Dermis microvascular lymphatic vessel endothelial cell (primary cell): Measurements from ENCODE around the gene EPHB1. TPM values are rescaled to one million over a fixed set of nuclear protein-coding genes. Genes with fewer than 3 reads are reported as not detected.
"Not testable (repeated sequence)": the region's sequence is repeated elsewhere in the genome, so short reads cannot be mapped to it uniquely, and the experiment has no call there.

ENCODE experiments used
- DNase-seq, 2 donors: peaks; one replicate each; pipeline versions ENCODE4 v3.0.0 to v3.0.0-alpha.2; 2010; ENCODE audit warnings: low read depth in 2 of 2
- total RNA-seq: library from RNA; depleted of rRNA; stranded (reverse); fragments of >200 nt; gene quantifications from 2 replicates; pipeline ENCODE4 v1.2.1, GENCODE V29; 2014

Gene EPHB1
- total RNA-seq, 1 donor from 2014 or later: 1.4 TPM

DNA sequence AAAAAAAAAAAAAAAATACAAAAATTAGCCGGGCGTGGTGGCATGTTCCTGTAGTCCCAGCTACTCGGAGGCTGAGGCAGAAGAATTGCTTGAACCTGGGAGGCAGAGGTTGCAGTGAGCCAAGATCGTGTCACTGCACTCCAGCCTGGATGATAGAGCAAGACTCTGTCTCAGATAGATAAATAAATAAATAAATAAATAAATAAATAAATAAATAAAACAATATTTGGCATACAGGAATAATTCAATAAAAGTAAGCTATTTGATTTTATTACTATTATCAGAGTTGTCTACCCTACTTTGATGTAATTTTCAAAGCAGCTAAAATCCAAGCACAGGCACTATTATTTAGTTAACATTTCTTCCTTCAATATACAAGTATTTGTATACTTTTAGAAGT, 319.5 kb downstream of the EPHB1 start:
- not testable (repeated sequence) for DNase-seq

- no peak for DNase-seq
These were observed 322.9 kb downstream of the EPHB1 start for GRCh38 chr3:135117977-135118376.

GRCh38 chr3:135118792-135119191, 323.7 kb downstream of the EPHB1 start:
- no peak for DNase-seq

DNA sequence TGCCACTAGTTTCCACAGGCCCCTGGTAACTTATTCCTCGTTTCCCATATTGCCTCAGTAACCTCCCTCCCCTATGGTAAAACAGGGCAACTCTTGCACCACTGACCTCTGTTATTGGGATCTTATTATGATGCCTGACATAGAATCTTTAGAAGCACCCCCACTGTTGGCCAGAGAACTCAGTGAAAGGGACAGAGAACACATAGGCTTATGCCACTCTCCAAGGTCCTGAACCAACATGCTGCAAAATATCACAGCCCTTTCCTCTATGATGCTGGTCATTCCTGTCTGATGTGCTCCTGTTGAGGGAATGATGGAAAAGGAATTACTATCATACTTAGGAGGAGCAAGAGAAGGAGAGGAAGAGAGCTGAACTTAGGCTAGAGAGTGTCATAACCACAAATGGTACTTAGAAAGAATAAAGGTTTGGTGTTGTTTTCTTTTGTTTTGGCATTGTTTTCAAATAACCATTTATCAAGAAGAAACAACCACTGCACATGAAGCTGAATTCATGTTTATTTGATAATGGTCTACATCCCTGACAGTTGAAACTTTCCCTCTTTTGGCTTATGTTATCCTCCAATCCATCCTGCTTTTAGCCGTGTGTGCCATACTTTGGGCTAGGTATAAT, 330.2 kb downstream of the EPHB1 start:
- DNase-seq: peak; percentile 4 to 32

DNA sequence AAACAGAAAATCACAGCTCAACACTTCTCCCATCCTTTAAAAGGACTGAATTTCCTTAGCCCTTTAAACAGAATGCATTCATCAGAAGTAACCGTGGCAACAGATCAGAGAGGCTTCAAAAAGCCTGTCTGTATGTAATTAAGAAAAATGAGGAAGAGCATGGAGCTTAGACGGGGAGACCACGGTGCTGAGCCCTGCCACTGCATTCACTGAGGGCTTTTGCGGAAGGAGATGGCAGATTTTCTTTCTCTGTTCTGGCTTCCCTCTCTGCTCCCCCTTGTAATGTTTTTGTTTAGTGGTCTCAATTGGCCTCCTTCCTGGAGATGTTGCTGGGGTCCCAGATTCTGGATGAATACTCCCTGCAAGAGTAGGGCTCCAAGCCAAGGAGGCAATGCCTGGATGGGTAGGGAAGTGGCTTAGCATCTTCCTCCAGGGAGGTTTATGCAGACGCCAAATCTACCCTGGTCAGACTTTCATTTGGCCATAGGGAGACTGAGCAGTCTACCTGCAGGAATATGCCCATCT, 332.9 kb downstream of the EPHB1 start:
- no peak for DNase-seq

GRCh38 chr3:135128818-135129217, 333.8 kb downstream of the EPHB1 start:
- no peak for DNase-seq

GRCh38 chr3:135131290-135131689, 336.2 kb downstream of the EPHB1 start:
- DNase-seq: no peak

DNA sequence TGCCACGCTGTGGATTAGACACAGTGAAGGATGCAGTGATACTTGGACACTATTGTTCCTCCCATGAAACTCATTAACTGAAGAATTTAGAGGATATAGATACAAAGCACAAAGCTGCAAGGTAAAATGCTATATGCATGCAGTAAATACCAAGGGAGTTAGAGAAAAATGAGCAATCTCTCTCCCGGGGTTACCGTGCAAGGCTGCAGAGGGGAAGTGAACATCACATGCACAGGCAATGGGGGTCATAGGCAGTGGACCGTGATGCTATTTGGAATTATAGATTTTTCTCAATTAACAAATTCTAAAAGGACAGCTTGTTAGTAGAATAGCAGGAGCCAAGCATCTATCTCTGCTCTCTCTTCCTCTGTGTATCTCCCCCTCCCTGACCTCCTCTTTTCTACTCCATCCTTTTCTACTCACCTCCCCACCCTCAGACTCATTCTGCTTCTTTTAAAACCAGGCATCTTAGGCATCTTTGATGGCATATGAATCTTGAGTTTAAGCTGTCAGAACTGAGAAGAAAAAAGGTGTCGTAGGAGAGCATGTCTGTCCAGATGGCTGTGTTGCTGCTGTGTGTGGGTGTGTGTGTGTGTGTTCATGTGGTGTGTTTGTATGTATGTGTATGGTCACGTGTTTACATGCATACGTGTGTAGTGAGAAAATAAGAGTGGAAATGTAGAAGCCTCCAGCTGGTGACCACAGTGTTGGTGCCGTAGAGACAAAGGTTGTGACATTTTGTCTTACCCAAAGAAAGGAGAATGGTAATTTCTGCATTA, 339.0 kb downstream of the EPHB1 start:
- no peak for DNase-seq

DNA sequence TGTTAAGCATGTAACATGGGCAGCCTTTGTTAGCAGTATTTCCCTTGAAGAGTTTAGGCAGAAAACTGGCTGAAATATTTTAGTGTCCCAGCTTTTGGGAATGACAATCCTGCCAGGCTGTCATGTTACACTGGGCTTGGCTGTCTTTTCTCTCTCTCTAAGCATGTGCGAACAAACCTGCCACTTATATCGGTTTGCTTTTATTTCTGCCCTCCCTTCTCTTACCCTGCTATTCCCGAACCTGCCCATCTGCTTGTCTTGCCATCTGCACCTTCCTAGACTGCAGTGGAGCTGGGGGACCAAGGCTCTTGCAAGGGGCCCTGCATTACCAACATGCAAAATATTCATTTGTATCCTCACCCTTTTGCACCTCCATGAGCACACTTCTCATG, 339.6 kb downstream of the EPHB1 start:
- DNase-seq: no peak

DNA sequence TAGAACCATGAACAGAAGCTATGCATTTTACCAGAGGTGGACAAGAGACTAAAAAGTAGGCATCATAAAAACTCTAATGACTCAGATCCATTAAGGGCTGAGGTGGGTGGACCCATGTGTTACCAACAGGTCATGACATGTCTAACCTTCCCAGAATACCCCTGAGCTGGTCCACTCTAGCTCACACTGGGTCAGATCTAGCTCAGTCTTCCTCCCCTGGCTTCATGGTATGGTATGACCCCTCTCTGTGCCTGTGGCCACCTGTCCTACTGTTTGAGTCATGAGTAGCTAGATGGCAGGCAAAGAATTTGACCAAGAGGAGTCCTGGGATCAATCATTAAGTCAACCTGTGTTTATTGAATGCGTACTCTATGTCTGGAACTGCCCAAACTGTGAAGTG, 340.4 kb downstream of the EPHB1 start:
- no peak for DNase-seq

- no peak for DNase-seq
These were observed 341.5 kb downstream of the EPHB1 start for GRCh38 chr3:135136361-135137100.

- no peak for DNase-seq
These were observed 342.2 kb downstream of the EPHB1 start for GRCh38 chr3:135137296-135137695.

DNA sequence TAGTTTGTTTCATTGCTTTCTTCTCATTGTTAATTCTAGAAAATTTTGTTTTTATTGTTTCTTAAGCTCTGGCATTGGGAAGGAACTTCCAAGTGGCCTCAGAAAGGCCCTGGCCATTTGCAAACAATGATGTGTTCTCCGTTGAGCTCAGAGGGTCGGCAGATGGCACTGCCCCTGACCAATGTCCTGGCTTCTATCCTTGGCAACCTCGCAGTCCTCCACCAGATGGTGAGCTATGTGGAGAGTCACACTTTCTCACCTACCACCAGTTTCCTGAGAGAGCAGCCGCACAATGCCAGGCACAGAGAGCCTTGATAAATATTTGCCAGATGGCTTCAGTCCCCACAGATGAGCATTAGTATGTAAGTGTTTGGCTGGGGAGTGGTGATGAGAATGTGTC, 343.7 kb downstream of the EPHB1 start:
- no peak for DNase-seq

GRCh38 chr3:135140591-135140990, 345.5 kb downstream of the EPHB1 start:
- no peak for DNase-seq

DNA sequence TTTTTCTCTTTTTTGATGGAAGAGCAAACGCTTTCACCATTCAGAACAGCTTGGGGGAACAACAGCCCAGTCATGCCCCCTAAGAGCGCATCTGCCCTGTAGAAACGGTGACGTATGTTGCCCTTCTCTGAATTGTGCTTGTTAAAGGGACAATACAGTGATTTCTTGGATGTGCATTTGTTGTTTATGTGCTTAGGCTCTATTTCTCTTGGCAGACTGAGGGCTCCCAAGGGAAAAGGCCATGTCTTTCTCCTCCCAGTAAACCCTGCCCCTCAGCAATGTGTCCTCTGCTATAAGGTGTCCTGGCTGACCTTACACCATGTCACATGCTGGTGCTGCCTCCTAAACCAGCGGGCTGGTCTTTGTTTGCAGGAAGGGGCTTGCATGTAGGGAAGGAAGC, 346.1 kb downstream of the EPHB1 start:
- DNase-seq: no peak

DNA sequence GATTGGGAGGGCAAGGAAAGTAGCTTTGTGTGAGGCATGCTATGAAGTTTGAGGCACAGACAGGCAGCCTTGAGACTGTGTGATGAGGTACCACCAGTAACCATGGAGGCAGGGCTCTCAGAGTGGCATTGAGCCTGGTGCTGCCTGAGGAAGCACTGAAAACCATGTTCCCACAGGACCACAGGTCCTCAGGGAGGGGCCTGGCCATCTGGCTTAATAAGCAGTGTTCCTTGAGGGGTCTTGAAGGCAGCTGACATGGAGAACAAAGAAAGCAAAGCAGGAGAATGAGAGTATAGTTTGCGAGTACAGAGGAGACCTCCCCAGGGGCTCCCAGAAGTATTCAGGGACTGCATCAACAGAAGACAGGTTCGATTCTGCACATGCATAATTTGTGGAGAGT, 346.6 kb downstream of the EPHB1 start:
- DNase-seq: no peak

GRCh38 chr3:135142530-135142929, 347.5 kb downstream of the EPHB1 start:
- no peak for DNase-seq

- DNase-seq: no peak
These were observed 348.4 kb downstream of the EPHB1 start for GRCh38 chr3:135143474-135143873.

DNA sequence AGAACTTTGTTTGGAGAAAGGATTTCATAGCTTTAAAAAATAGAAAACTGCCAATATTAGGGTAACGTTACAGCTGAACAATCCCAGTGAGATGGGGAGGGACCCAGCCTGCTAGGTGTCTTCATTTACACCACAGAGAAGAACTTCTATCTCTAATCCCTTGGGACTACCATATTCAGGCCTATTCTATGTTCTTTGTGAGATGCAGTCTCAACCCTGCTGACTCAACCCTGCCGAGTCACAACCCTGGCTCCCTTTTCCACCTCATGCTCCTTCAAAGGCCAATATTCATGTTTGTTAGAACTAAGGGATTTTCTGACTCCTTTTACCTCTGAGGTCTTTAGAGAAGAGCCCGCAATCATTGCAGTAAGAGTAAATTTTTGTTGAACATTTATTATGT, 350.5 kb downstream of the EPHB1 start:
- no peak for DNase-seq

DNA sequence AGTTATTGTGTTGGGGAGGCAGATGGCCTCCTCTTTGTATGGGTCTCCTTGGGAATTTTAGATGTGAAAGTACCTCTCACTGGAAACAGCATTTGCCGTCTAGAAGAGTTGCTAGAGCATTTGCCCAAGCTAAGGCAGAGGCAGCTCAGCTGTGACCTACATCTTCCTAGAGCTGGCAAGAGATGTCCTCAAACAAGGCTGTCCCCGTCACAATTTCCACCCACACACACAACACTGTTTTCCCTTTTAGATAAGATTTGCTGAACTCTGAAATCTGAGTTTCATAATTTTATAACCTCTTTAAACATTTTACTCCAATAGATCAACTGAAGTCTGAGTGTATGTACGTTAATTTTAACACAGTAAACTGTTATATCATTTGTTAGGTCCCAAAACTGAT, 352.6 kb downstream of the EPHB1 start:
- no peak for DNase-seq

DNA sequence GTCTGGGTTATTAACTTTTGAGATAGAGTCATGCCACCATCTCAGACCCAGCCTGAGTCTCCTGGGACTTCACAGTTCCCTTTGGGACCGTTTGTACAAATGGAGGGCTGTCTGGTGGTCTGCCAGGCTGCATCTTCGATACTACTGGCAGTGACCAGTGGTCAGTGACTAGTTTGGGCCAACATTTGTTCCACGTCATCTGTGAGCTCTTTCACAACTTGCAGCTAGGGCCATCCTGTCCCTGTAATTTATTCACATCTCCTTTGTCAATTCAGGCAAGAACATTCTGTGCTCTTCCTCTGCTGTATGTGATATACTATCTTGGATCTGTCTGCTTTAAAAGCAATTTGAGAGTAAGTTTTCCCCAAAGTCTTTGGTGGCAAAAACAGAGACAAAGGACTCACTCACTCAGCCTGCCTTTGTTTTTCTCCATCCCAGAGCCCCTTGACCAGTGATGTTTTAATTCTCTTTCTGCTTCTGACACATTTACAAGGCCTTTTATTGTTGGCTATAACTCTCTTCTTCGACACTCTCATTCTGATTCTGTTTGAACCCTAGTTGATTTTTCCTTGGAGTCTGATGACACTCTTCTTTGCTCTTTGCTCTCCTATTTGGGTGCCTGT, 353.4 kb downstream of the EPHB1 start:
- no peak for DNase-seq
